Measurements from ENCODE around the gene SPATS1.

- TF ChIP-seq CTCF (IDR thresholded peaks at IDR 0.05) (no peak), POLR2A (IDR thresholded peaks at IDR 0.05) (no peak)
Observed at GRCh38 chr6:44298055-44298803, 44.2 kb upstream of the SPATS1 start.

All from esophagus squamous epithelium (tissue), 4 donors.